GM23338 (cell line): ENCODE results near the gene MCTP2. TPM values are rescaled to one million over a fixed set of nuclear protein-coding genes. Genes with fewer than 3 reads are reported as not detected.

Experiments
- ATAC-seq: fragments of 200-7000 bp; cut with Tn5 transposase; 3 replicates; pipeline ENCODE4 v1.9.1; 2020
- DNase-seq: peaks from one replicate; pipeline ENCODE4 v3.0.0-alpha.2; 2015; ENCODE audit warnings: low spot score
- H2AFZ ChIP-seq: fragments of 200-600 bp; sonication (generic); 2 replicates; pipeline ENCODE4 v1.8.0; 2016; ENCODE audit warnings: antibody characterized with exemption, mild to moderate bottlenecking, moderate library complexity
- H3F3A ChIP-seq: fragments of 200-600 bp; sonication (generic); replicated peaks from 2 replicates; pipeline ENCODE4 v1.8.0; 2017; ENCODE audit warnings: antibody characterized with exemption, mixed run types, low read depth
- H3K27ac ChIP-seq: fragments of 200-600 bp; sonication (generic); 2 replicates; pipeline ENCODE4 v1.6.1; 2016; ENCODE audit warnings: low read depth
- H3K27me3 ChIP-seq: fragments of 200-600 bp; sonication (generic); 2 replicates; pipeline ENCODE4 v1.8.0; 2016; ENCODE audit warnings: mild to moderate bottlenecking, mixed run types, moderate library complexity; ENCODE audit not compliant: insufficient read depth
- H3K36me3 ChIP-seq: fragments of 200-600 bp; sonication (generic); 2 replicates; pipeline ENCODE4 v1.8.0; 2016; ENCODE audit warnings: mild to moderate bottlenecking; ENCODE audit not compliant: insufficient read depth
- H3K4me1 ChIP-seq: fragments of 200-600 bp; sonication (generic); 2 replicates; pipeline ENCODE4 v1.8.0; 2016; ENCODE audit warnings: mild to moderate bottlenecking, moderate library complexity; ENCODE audit not compliant: insufficient read depth
- H3K4me2 ChIP-seq: fragments of 200-600 bp; sonication (generic); 2 replicates; pipeline ENCODE4 v1.7.1; 2017; ENCODE audit warnings: mixed run types
- H3K4me3 ChIP-seq: fragments of 200-600 bp; sonication (generic); 2 replicates; pipeline ENCODE4 v1.6.1; 2016; ENCODE audit warnings: mixed run types
- H3K79me2 ChIP-seq: fragments of 200-600 bp; sonication (generic); replicated peaks from 2 replicates; pipeline ENCODE4 v1.8.0; 2017; ENCODE audit warnings: mild to moderate bottlenecking; ENCODE audit not compliant: insufficient read depth
- H3K9me2 ChIP-seq: fragments of 200-600 bp; sonication (generic); 2 replicates; pipeline ENCODE4 v1.8.0; 2017; ENCODE audit not compliant: insufficient read depth
- H4K20me1 ChIP-seq: fragments of 200-600 bp; sonication (generic); replicated peaks from 2 replicates; pipeline ENCODE4 v1.8.0; 2017; ENCODE audit warnings: mild to moderate bottlenecking; ENCODE audit not compliant: insufficient read depth
- H3K27ac Mint-ChIP-seq: 2 replicates; pipeline ENCODE4 v1.8.0; 2020; ENCODE audit warnings: inconsistent platforms, mild to moderate bottlenecking, moderate library complexity, mixed read lengths
- H3K27me3 Mint-ChIP-seq: 3 replicates; pipeline ENCODE4 v1.8.0; 2022; ENCODE audit warnings: low read depth, mild to moderate bottlenecking, moderate library complexity, mixed read lengths, inconsistent platforms; ENCODE audit not compliant: insufficient read depth, poor library complexity
- H3K36me3 Mint-ChIP-seq: 3 replicates; pipeline ENCODE4 v1.8.0; 2021; ENCODE audit warnings: low read depth, mild to moderate bottlenecking, inconsistent platforms, moderate library complexity, mixed read lengths
- H3K4me1 Mint-ChIP-seq: 3 replicates; pipeline ENCODE4 v1.8.0; 2020; ENCODE audit warnings: mild to moderate bottlenecking, inconsistent platforms, mixed read lengths
- H3K4me3 Mint-ChIP-seq: 3 replicates; pipeline ENCODE4 v1.8.0; 2021; ENCODE audit warnings: moderate library complexity, mild to moderate bottlenecking, inconsistent platforms, mixed read lengths
- H3K9me3 Mint-ChIP-seq: 3 replicates; pipeline ENCODE4 v1.8.0; 2020; ENCODE audit warnings: moderate library complexity, mild to moderate bottlenecking, inconsistent platforms, mixed read lengths
- CREB1 ChIP-seq: fragments of 250-450 bp; sonication (Bioruptor Pico); IDR thresholded peaks from 2 replicates; pipeline ENCODE4 v1.5.0; 2020; ENCODE audit warnings: low read depth, mild to moderate bottlenecking, moderate library complexity
- CTCF ChIP-seq, 2 experiments: fragments of 200-600 bp in 1 of 2; sonication (generic) in 1 of 2; conservative IDR thresholded peaks; 2 replicates each; pipeline versions ENCODE4 v1.5.1 to v1.6.1; 2016 to 2017; ENCODE audit warnings: antibody characterized with exemption in 2 of 2, low read depth in 2 of 2, mild to moderate bottlenecking in 2 of 2, moderate library complexity in 1 of 2
- ETS1 ChIP-seq: IDR thresholded peaks from 2 replicates; pipeline ENCODE4 v1.6.1; 2016; ENCODE audit warnings: antibody characterized with exemption
- EZH2 ChIP-seq: fragments of 200-600 bp; sonication (generic); IDR thresholded peaks from one replicate; pipeline ENCODE4 v1.8.0; 2017; ENCODE audit warnings: antibody characterized with exemption, mild to moderate bottlenecking, low read depth; ENCODE audit not compliant: unreplicated experiment
- EZH2phosphoT487 ChIP-seq: fragments of 200-600 bp; sonication (generic); IDR thresholded peaks from one replicate; pipeline ENCODE4 v1.8.1; 2018; ENCODE audit warnings: antibody characterized with exemption; ENCODE audit not compliant: unreplicated experiment
- JUNB ChIP-seq: IDR thresholded peaks from one replicate; pipeline ENCODE4 v1.6.1; 2016; ENCODE audit warnings: antibody characterized with exemption; ENCODE audit not compliant: unreplicated experiment
- NANOG ChIP-seq: IDR thresholded peaks from 2 replicates; pipeline ENCODE4 v1.6.1; 2016; ENCODE audit warnings: antibody characterized with exemption, borderline replicate concordance
- POLR2AphosphoS5 ChIP-seq: IDR thresholded peaks from 2 replicates; pipeline ENCODE4 v1.6.1; 2016; ENCODE audit warnings: antibody characterized with exemption, low read depth
- REST ChIP-seq: IDR thresholded peaks from one replicate; pipeline ENCODE4 v1.6.1; 2018; ENCODE audit warnings: antibody characterized with exemption; ENCODE audit not compliant: unreplicated experiment
- STAT1 ChIP-seq: IDR thresholded peaks from one replicate; pipeline ENCODE4 v1.6.1; 2016; ENCODE audit warnings: antibody characterized with exemption; ENCODE audit not compliant: unreplicated experiment
- ZNF114 ChIP-seq: fragments of 250-450 bp; sonication (Bioruptor Pico); IDR thresholded peaks from 2 replicates; pipeline ENCODE4 v1.5.0; 2020; ENCODE audit warnings: mild to moderate bottlenecking, moderate library complexity
- ZNF331 ChIP-seq: fragments of 250-450 bp; sonication (Bioruptor Pico); IDR thresholded peaks from 2 replicates; pipeline ENCODE4 v1.5.0; 2020; ENCODE audit warnings: low read depth, mild to moderate bottlenecking, moderate library complexity
- ZNF462 ChIP-seq: fragments of 250-450 bp; sonication (Bioruptor Pico); IDR thresholded peaks from 2 replicates; pipeline ENCODE4 v1.5.0; 2020; ENCODE audit warnings: mild to moderate bottlenecking, moderate library complexity
- polyA plus RNA-seq: library from polyadenylated mRNA; unstranded; fragments of >200 nt; fragmentation: Nextera tagmentation; extraction: Ambion mirVana; gene quantifications from 2 replicates; pipeline ENCODE4 v1.2.1, GENCODE V29; 2016
- total RNA-seq: library from RNA; depleted of rRNA; stranded (reverse); fragments of >200 nt; shearing (Covaris generic); gene quantifications from 2 replicates; pipeline ENCODE4 v1.2.3, GENCODE V29; 2014

MCTP2 gene
- total and polyA plus RNA-seq, 2 experiments from 2014 or later: 1.8 to 5.5 TPM

GRCh38 chr15:94296717-94297116 is 65.4 kb downstream of the MCTP2 start:
- H3K4me3 Mint-ChIP-seq: no peak overlapping the region

More at GRCh38 chr15:94296717-94297116, 65.4 kb downstream of the MCTP2 start:
- Histone ChIP-seq H3K4me3 (no peak overlapping the region), H3K4me2 (no peak overlapping the region), H3K36me3 (no peaks in the 10 kb centered on the region), H3K9me2 (no peaks in the 10 kb centered on the region), H4K20me1 (no peaks in the 10 kb centered on the region), H3K27me3 (no peaks in the 10 kb centered on the region), H3K27ac (no peak overlapping the region), H2AFZ (no peak overlapping the region), H3F3A (no peaks in the 10 kb centered on the region), H3K4me1 (no peaks in the 10 kb centered on the region), H3K79me2 (no peaks in the 10 kb centered on the region)
- Mint-ChIP-seq H3K27ac (0 out of 2 replicates have a peak overlapping the region, but pooled peaks have one; percentile 40), H3K4me1 (no peaks in the 10 kb centered on the region; the same call in 2 of the 3 replicates), H3K36me3 (no peaks in the 10 kb centered on the region), H3K9me3 (no peaks in the 10 kb centered on the region), H3K27me3 (peaks cover 2% of the 10 kb centered on the region)
- ATAC-seq (no peak), DNase-seq (no peak)
- no peak for TF ChIP-seq ZNF114 (CRISPR knock-in tag)
- TF ChIP-seq ETS1: no peak
- no peak for TF ChIP-seq JUNB
- TF ChIP-seq EZH2phosphoT487: no peak
- no peak for TF ChIP-seq NANOG
- TF ChIP-seq POLR2AphosphoS5: no peak
- no peak for TF ChIP-seq CTCF (conservative IDR thresholded peaks at IDR 0.05; ENCODE audit: low read depth in 2 of 2)
- TF ChIP-seq ZNF462: no peak
- no peak for TF ChIP-seq REST
- no peak for TF ChIP-seq EZH2
- TF ChIP-seq CREB1 (CRISPR knock-in tag): no peak
- no peak for TF ChIP-seq ZNF331
- no peak for TF ChIP-seq STAT1
